Measurements from ENCODE around the gene ANK3. TPM values are rescaled to one million over a fixed set of nuclear protein-coding genes. Genes with fewer than 3 reads are reported as not detected.

ANK3 gene
- total RNA-seq, 1 experiment from 2014 or later: 69.6 TPM

DNA sequence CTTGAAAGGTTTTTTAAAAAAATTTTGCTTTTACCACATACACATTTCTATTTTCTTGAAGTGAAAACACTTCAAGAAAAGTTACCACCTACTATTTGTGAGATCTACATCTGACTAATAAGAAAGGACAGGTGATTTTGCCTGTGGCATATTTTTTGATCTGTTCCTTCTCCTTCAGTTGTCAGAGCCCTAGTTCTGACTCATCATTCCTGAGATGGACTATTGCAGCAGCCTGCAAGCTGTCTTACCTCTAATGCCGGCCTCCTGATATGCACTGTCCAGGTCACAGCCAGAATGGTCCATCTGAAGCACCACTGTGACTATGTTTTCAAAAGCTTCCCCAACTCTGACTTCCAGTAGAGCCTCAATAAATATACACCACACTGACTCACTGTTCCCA, 28.2 kb upstream of the ANK3 start (continued):
- TF ChIP-seq, protein P1, sequence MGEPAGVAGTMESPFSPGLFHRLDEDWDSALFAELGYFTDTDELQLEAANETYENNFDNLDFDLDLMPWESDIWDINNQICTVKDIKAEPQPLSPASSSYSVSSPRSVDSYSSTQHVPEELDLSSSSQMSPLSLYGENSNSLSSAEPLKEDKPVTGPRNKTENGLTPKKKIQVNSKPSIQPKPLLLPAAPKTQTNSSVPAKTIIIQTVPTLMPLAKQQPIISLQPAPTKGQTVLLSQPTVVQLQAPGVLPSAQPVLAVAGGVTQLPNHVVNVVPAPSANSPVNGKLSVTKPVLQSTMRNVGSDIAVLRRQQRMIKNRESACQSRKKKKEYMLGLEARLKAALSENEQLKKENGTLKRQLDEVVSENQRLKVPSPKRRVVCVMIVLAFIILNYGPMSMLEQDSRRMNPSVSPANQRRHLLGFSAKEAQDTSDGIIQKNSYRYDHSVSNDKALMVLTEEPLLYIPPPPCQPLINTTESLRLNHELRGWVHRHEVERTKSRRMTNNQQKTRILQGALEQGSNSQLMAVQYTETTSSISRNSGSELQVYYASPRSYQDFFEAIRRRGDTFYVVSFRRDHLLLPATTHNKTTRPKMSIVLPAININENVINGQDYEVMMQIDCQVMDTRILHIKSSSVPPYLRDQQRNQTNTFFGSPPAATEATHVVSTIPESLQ (CRISPR knock-in tag; IDR thresholded peaks at IDR 0.05): no peak
- TF ChIP-seq RORB (CRISPR knock-in tag; IDR thresholded peaks at IDR 0.05) (no peak), TEAD4 (CRISPR knock-in tag; IDR thresholded peaks at IDR 0.05) (no peak), ZNF416 (CRISPR knock-in tag; IDR thresholded peaks at IDR 0.05) (no peak), TP53 (CRISPR knock-in tag; IDR thresholded peaks at IDR 0.05) (no peak)
- TF ChIP-seq, protein P2, sequence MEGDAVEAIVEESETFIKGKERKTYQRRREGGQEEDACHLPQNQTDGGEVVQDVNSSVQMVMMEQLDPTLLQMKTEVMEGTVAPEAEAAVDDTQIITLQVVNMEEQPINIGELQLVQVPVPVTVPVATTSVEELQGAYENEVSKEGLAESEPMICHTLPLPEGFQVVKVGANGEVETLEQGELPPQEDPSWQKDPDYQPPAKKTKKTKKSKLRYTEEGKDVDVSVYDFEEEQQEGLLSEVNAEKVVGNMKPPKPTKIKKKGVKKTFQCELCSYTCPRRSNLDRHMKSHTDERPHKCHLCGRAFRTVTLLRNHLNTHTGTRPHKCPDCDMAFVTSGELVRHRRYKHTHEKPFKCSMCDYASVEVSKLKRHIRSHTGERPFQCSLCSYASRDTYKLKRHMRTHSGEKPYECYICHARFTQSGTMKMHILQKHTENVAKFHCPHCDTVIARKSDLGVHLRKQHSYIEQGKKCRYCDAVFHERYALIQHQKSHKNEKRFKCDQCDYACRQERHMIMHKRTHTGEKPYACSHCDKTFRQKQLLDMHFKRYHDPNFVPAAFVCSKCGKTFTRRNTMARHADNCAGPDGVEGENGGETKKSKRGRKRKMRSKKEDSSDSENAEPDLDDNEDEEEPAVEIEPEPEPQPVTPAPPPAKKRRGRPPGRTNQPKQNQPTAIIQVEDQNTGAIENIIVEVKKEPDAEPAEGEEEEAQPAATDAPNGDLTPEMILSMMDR (IDR thresholded peaks at IDR 0.05): no peak
- TF ChIP-seq, protein P3, sequence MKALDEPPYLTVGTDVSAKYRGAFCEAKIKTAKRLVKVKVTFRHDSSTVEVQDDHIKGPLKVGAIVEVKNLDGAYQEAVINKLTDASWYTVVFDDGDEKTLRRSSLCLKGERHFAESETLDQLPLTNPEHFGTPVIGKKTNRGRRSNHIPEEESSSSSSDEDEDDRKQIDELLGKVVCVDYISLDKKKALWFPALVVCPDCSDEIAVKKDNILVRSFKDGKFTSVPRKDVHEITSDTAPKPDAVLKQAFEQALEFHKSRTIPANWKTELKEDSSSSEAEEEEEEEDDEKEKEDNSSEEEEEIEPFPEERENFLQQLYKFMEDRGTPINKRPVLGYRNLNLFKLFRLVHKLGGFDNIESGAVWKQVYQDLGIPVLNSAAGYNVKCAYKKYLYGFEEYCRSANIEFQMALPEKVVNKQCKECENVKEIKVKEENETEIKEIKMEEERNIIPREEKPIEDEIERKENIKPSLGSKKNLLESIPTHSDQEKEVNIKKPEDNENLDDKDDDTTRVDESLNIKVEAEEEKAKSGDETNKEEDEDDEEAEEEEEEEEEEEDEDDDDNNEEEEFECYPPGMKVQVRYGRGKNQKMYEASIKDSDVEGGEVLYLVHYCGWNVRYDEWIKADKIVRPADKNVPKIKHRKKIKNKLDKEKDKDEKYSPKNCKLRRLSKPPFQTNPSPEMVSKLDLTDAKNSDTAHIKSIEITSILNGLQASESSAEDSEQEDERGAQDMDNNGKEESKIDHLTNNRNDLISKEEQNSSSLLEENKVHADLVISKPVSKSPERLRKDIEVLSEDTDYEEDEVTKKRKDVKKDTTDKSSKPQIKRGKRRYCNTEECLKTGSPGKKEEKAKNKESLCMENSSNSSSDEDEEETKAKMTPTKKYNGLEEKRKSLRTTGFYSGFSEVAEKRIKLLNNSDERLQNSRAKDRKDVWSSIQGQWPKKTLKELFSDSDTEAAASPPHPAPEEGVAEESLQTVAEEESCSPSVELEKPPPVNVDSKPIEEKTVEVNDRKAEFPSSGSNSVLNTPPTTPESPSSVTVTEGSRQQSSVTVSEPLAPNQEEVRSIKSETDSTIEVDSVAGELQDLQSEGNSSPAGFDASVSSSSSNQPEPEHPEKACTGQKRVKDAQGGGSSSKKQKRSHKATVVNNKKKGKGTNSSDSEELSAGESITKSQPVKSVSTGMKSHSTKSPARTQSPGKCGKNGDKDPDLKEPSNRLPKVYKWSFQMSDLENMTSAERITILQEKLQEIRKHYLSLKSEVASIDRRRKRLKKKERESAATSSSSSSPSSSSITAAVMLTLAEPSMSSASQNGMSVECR (CRISPR knock-in tag; IDR thresholded peaks at IDR 0.05; ENCODE audit: borderline replicate concordance): no peak

DNA sequence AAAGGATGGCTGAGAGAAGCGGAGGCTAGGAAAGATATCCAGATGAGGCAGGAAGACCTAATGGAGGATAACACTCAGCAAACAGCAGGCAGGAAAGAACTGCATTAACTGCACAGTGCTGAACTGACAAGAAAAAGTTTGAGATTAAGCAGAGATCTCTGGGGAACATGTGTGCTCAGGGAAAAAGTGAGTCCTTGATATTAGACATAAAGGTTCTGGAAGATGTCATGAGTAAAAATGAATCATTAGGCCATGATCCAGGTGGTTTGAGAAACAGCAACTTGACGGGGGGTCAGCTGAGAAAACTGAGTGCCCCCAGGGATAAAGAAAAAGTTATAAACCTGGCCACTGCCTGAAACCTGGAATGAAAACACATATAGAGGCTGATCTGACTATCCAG, 27.3 kb upstream of the ANK3 start:
- ATAC-seq (no peak), DNase-seq (ENCODE audit: low spot score) (no peak)
- ChIA-PET CTCF (no interaction called here), POLR2A (no interaction called here)
- H3K9me3 Mint-ChIP-seq: no peaks in the 10 kb centered on the region
- peaks cover 20% of the 10 kb centered on the region for H3K4me1 Mint-ChIP-seq
- TF ChIP-seq KAT7 (CRISPR knock-in tag; IDR thresholded peaks at IDR 0.05; ENCODE audit: borderline replicate concordance) (no peak), MXD4 (CRISPR knock-in tag; IDR thresholded peaks at IDR 0.05; ENCODE audit: borderline replicate concordance) (no peak), GABPB1 (CRISPR knock-in tag; IDR thresholded peaks at IDR 0.05) (no peak), FOXK1 (CRISPR knock-in tag; IDR thresholded peaks at IDR 0.05) (no peak), ZNF121 (CRISPR knock-in tag; IDR thresholded peaks at IDR 0.05) (no peak), HMGA2 (CRISPR knock-in tag; IDR thresholded peaks at IDR 0.05) (no peak), GTF2I (CRISPR knock-in tag; conservative IDR thresholded peaks at IDR 0.05) (no peak)
- TF ChIP-seq, protein P4, sequence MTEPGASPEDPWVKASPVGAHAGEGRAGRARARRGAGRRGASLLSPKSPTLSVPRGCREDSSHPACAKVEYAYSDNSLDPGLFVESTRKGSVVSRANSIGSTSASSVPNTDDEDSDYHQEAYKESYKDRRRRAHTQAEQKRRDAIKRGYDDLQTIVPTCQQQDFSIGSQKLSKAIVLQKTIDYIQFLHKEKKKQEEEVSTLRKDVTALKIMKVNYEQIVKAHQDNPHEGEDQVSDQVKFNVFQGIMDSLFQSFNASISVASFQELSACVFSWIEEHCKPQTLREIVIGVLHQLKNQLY (CRISPR knock-in tag; IDR thresholded peaks at IDR 0.05): no peak
- TF ChIP-seq, protein P5, sequence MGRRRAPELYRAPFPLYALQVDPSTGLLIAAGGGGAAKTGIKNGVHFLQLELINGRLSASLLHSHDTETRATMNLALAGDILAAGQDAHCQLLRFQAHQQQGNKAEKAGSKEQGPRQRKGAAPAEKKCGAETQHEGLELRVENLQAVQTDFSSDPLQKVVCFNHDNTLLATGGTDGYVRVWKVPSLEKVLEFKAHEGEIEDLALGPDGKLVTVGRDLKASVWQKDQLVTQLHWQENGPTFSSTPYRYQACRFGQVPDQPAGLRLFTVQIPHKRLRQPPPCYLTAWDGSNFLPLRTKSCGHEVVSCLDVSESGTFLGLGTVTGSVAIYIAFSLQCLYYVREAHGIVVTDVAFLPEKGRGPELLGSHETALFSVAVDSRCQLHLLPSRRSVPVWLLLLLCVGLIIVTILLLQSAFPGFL (CRISPR knock-in tag; IDR thresholded peaks at IDR 0.05; ENCODE audit: borderline replicate concordance): no peak
- TF ChIP-seq, protein P6, sequence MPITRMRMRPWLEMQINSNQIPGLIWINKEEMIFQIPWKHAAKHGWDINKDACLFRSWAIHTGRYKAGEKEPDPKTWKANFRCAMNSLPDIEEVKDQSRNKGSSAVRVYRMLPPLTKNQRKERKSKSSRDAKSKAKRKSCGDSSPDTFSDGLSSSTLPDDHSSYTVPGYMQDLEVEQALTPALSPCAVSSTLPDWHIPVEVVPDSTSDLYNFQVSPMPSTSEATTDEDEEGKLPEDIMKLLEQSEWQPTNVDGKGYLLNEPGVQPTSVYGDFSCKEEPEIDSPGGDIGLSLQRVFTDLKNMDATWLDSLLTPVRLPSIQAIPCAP (CRISPR knock-in tag; IDR thresholded peaks at IDR 0.05): no peak
- TF ChIP-seq, protein P7, sequence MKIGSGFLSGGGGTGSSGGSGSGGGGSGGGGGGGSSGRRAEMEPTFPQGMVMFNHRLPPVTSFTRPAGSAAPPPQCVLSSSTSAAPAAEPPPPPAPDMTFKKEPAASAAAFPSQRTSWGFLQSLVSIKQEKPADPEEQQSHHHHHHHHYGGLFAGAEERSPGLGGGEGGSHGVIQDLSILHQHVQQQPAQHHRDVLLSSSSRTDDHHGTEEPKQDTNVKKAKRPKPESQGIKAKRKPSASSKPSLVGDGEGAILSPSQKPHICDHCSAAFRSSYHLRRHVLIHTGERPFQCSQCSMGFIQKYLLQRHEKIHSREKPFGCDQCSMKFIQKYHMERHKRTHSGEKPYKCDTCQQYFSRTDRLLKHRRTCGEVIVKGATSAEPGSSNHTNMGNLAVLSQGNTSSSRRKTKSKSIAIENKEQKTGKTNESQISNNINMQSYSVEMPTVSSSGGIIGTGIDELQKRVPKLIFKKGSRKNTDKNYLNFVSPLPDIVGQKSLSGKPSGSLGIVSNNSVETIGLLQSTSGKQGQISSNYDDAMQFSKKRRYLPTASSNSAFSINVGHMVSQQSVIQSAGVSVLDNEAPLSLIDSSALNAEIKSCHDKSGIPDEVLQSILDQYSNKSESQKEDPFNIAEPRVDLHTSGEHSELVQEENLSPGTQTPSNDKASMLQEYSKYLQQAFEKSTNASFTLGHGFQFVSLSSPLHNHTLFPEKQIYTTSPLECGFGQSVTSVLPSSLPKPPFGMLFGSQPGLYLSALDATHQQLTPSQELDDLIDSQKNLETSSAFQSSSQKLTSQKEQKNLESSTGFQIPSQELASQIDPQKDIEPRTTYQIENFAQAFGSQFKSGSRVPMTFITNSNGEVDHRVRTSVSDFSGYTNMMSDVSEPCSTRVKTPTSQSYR (CRISPR knock-in tag; IDR thresholded peaks at IDR 0.05): no peak
- peaks cover 57% of the 10 kb centered on the region for H3K27me3 Mint-ChIP-seq (ENCODE audit: low read depth)
- H3K27ac Mint-ChIP-seq: no peak overlapping the region
- no peaks in the 10 kb centered on the region for H3K36me3 Mint-ChIP-seq
- no peak overlapping the region for H3K4me3 Mint-ChIP-seq

Measured in WTC11 (cell line).